Parathyroid adenoma (tissue), 2 donors: Measurements from ENCODE around the gene CCNL2.

Experiments
- H2AFZ ChIP-seq: fragments of 300-600 bp; sonication (generic); one replicate; pipeline ENCODE4 v1.7.0; 2017; ENCODE audit warnings: antibody characterized with exemption, mild to moderate bottlenecking
- H3K27ac ChIP-seq: fragments of 300-600 bp; sonication (generic); one replicate; pipeline ENCODE4 v1.7.0; 2017
- H3K27me3 ChIP-seq: fragments of 300-600 bp; sonication (generic); one replicate; pipeline ENCODE4 v1.7.0; 2017; ENCODE audit warnings: low read length; ENCODE audit not compliant: control insufficient read depth, insufficient read depth
- H3K36me3 ChIP-seq: fragments of 300-600 bp; sonication (generic); one replicate; pipeline ENCODE4 v1.7.0; 2017; ENCODE audit warnings: low read length; ENCODE audit not compliant: control insufficient read depth, insufficient read depth
- H3K4me1 ChIP-seq: fragments of 300-600 bp; sonication (generic); one replicate; pipeline ENCODE4 v1.7.0; 2017; ENCODE audit warnings: control low read depth
- H3K4me2 ChIP-seq: fragments of 300-600 bp; sonication (generic); one replicate; pipeline ENCODE4 v1.7.0; 2017; ENCODE audit warnings: low read length
- H3K4me3 ChIP-seq: fragments of 300-600 bp; sonication (generic); one replicate; pipeline ENCODE4 v1.7.0; 2017; ENCODE audit warnings: low read depth, low read length
- H3K79me2 ChIP-seq: fragments of 300-600 bp; sonication (generic); one replicate; pipeline ENCODE4 v1.7.0; 2017; ENCODE audit warnings: control low read depth
- H3K9ac ChIP-seq: fragments of 300-600 bp; sonication (generic); one replicate; pipeline ENCODE4 v1.7.0; 2017; ENCODE audit warnings: mild to moderate bottlenecking
- H3K9me3 ChIP-seq: fragments of 300-600 bp; sonication (generic); one replicate; pipeline ENCODE4 v1.7.0; 2017; ENCODE audit warnings: low read length; ENCODE audit not compliant: control insufficient read depth
- CTCF ChIP-seq: fragments of 300-600 bp; sonication (generic); IDR thresholded peaks from one replicate; pipeline ENCODE4 v1.7.0; 2017; ENCODE audit warnings: antibody characterized with exemption, mild to moderate bottlenecking
- donor health status: primary hyperparathyroidism.

CCNL2 gene

GRCh38 chr1:1432274-1432950 lies 33.3 kb upstream of the CCNL2 start:
- Histone ChIP-seq H3K4me2 (no peak overlapping the region), H3K36me3 (no peaks in the 10 kb centered on the region), H3K79me2 (no peaks in the 10 kb centered on the region), H2AFZ (no peak overlapping the region), H3K9me3 (no peaks in the 10 kb centered on the region), H3K4me1 (no peaks in the 10 kb centered on the region), H3K9ac (no peak overlapping the region), H3K4me3 (no peak overlapping the region), H3K27ac (peak overlapping the region; percentile 62), H3K27me3 (no peaks in the 10 kb centered on the region)
- no peak for TF ChIP-seq CTCF

GRCh38 chr1:1431845-1432273 lies 32.7 kb upstream of the CCNL2 start:
- no peak overlapping the region for H3K4me3 ChIP-seq
- H3K4me1 ChIP-seq: no peaks in the 10 kb centered on the region

GRCh38 chr1:1430992-1431844 lies 32.1 kb upstream of the CCNL2 start:
- Histone ChIP-seq H3K4me3 (no peak overlapping the region), H3K4me2 (no peak overlapping the region), H3K27ac (peak overlapping the region; percentile 62), H3K9ac (no peak overlapping the region), H3K36me3 (no peaks in the 10 kb centered on the region), H3K4me1 (no peaks in the 10 kb centered on the region), H3K9me3 (no peaks in the 10 kb centered on the region), H3K27me3 (no peaks in the 10 kb centered on the region), H3K79me2 (no peaks in the 10 kb centered on the region), H2AFZ (no peak overlapping the region)
- no peak for TF ChIP-seq CTCF

More at GRCh38 chr1:1431845-1432273, 32.7 kb upstream of the CCNL2 start:
- no peak for TF ChIP-seq CTCF
- H3K36me3 ChIP-seq: no peaks in the 10 kb centered on the region
- no peaks in the 10 kb centered on the region for H3K79me2 ChIP-seq
- no peak overlapping the region for H3K4me2 ChIP-seq
- no peaks in the 10 kb centered on the region for H3K27me3 ChIP-seq
- peak overlapping the region; percentile 62 for H3K27ac ChIP-seq
- no peak overlapping the region for H2AFZ ChIP-seq
- H3K9me3 ChIP-seq: no peaks in the 10 kb centered on the region
- H3K9ac ChIP-seq: no peak overlapping the region

GRCh38 chr1:1430114-1430982 lies 31.2 kb upstream of the CCNL2 start:
- no peak overlapping the region for H3K4me3 ChIP-seq
- TF ChIP-seq CTCF: no peak
- H3K9ac ChIP-seq: no peak overlapping the region
- H2AFZ ChIP-seq: no peak overlapping the region
- peak overlapping the region; percentile 56 for H3K27ac ChIP-seq
- no peak overlapping the region for H3K4me2 ChIP-seq
- no peaks in the 10 kb centered on the region for H3K36me3 ChIP-seq
- no peaks in the 10 kb centered on the region for H3K4me1 ChIP-seq
- H3K9me3 ChIP-seq: no peaks in the 10 kb centered on the region
- H3K79me2 ChIP-seq: no peaks in the 10 kb centered on the region
- H3K27me3 ChIP-seq: no peaks in the 10 kb centered on the region
